Measurements from ENCODE around the gene GPR119. TPM values are rescaled to one million over a fixed set of nuclear protein-coding genes. Genes with fewer than 3 reads are reported as not detected.

Gene GPR119
- total and polyA plus RNA-seq, 2 of the 8 experiments (the other 6 are each of a cell fraction or from before 2014, with no cell fraction given), result 0.11 TPM; not detected in 1

DNA sequence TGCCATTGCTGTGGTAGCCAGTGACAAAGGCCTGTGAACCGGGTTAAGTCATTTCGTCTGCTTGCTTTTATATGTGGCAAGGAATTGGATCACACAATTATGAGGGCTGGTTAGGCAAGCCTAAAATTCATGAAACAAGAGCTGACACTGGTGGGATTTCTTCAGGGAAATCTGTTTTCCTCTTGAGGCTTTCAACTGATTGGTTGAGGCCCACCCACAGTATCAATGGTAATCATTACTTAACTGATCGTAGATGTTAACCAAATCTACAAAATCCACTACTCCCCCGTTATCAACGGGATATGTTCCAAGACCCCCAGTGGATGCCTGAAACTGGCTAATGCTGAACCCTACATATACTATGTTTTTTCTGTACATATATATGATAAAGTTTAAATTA is 29.3 kb upstream of the GPR119 start:
- Histone ChIP-seq H4K91ac (replicated peaks; ENCODE audit: insufficient read length, low read length) (no peak overlapping the region), H3K27me3 (replicated peaks in 1 of 4; ENCODE audit: control insufficient read depth in 3 of 4, extremely low read depth in 1 of 4, insufficient read depth in 3 of 4, low read length in 3 of 4) (no peaks in the 10 kb centered on the region), H3K4me1 (replicated peaks in 1 of 4; ENCODE audit: control insufficient read depth in 3 of 4, insufficient read depth in 4 of 4, low read length in 3 of 4) (no peaks in the 10 kb centered on the region; a peak in 2 of 7 replicates), H3K79me1 (ENCODE audit: low read depth, low read length) (no peaks in the 10 kb centered on the region), H3K56ac (replicated peaks; ENCODE audit: insufficient read length, low read depth, low read length) (no peak overlapping the region), H3K79me2 (ENCODE audit: control insufficient read depth in 1 of 2, insufficient read depth in 2 of 2, low read length in 2 of 2) (no peaks in the 10 kb centered on the region), H3K36me3 (ENCODE audit: control insufficient read depth in 2 of 4, insufficient read depth in 4 of 4, low read length in 3 of 4) (peaks cover 2 to 12% (median 5%) of the 10 kb centered on the region in 4 experiments; a peak in 6 of 8 replicates), H2AFZ (ENCODE audit: low read length) (no peak overlapping the region), H2BK12ac (ENCODE audit: low read depth, low read length) (no peak overlapping the region), H3K4me3 (ENCODE audit: extremely low read depth in 1 of 4, insufficient read depth in 2 of 4, low read depth in 3 of 4, low read length in 4 of 4) (no peak overlapping the region), H3K23ac (ENCODE audit: insufficient read length) (no peak overlapping the region), H3K18ac (ENCODE audit: extremely low read depth, low read length) (no peak overlapping the region), H3K4ac (replicated peaks; ENCODE audit: insufficient read length, low read depth, low read length) (no peak overlapping the region), H2BK15ac (ENCODE audit: low read length) (no peak overlapping the region), H2BK20ac (ENCODE audit: low read length) (no peak overlapping the region), H3K4me2 (ENCODE audit: insufficient read depth in 1 of 2, low read depth in 2 of 2, low read length in 2 of 2) (no peak overlapping the region), H3K23me2 (ENCODE audit: low read depth, low read length) (no peaks in the 10 kb centered on the region), H4K8ac (ENCODE audit: extremely low read depth, insufficient read depth, low read length) (no peak overlapping the region), H3K27ac (ENCODE audit: low read depth, low read length) (no peak overlapping the region), H2BK5ac (ENCODE audit: low read depth, low read length) (no peak overlapping the region), H3K14ac (ENCODE audit: insufficient read length) (no peak overlapping the region), H2BK120ac (replicated peaks; ENCODE audit: low read depth, low read length) (no peak overlapping the region), H4K20me1 (replicated peaks in 1 of 2; ENCODE audit: control insufficient read depth in 1 of 2, insufficient read depth in 2 of 2, low read length in 2 of 2) (no peaks in the 10 kb centered on the region), H2AK5ac (ENCODE audit: low read depth, low read length) (no peak overlapping the region), H4K5ac (ENCODE audit: insufficient read length, low read depth, low read length) (no peak overlapping the region), H3K9ac (replicated peaks in 1 of 4; ENCODE audit: extremely low read depth in 1 of 4, low read depth in 3 of 4, low read length in 3 of 4) (no peak overlapping the region), H3K9me3 (ENCODE audit: insufficient read depth in 2 of 2, low read depth in 1 of 2, low read length in 1 of 2) (no peaks in the 10 kb centered on the region)
- CTCF ChIA-PET (ENCODE audit: partially characterized antibody), result interaction anchor here (1.1 kb wide), 1 partner anchor 15 kb away, joined by 3 read pairs; no protein-coding TSS in a partner anchor
- TF ChIP-seq RBBP5 (IDR thresholded peaks at IDR 0.05; ENCODE audit: borderline replicate concordance, low read depth, low read length) (no peak), SRF (IDR thresholded peaks at IDR 0.05; ENCODE audit: low read depth, low read length) (no peak), NRF1 (IDR thresholded peaks at IDR 0.05; ENCODE audit: low read depth, low read length) (no peak)
- WGBS, 2 experiments (ENCODE audit: extremely low coverage in 1 of 2, insufficient coverage in 1 of 2, insufficient read length in 1 of 2, insufficient replicate concordance in 2 of 2, low coverage in 1 of 2, low lambda C conversion rate in 2 of 2, missing lambda C conversion rate in 1 of 2), result 92% methylated on average over 5 of the region's 5 CpGs; no CpG with 5 or more reads in 1 of the 2 experiments
- DNase-seq (ENCODE audit: low read depth in 1 of 2, low spot score in 2 of 2) (no peak), FAIRE-seq (no peak)
- POLR2A ChIA-PET (ENCODE audit: partially characterized antibody), result no interaction called here
